ENCODE data around the gene MFAP5.
"Not testable (repeated sequence)": the region's sequence is repeated elsewhere in the genome, so short reads cannot be mapped to it uniquely, and the experiment has no call there.

Gene MFAP5

DNA sequence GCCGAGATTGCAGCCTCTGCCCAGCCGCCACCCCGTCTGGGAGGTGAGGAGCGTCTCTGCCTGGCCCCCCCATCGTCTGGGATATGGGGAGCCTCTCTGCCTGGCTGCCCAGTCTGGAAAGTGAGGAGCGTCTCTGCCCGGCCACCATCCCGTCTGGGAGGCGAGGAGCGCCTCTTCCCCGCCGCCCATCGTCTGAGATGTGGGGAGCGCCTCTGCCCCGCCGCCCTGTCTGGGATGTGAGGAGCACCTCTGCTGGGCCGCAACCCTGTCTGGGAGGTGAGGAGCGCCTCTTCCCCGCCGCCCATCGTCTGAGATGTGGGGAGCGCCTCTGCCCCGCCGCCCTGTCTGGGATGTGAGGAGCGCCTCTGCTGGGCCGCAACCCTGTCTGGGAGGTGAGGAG lies 37.9 kb downstream of the MFAP5 start:
- not testable (repeated sequence) for DNase-seq

DNA sequence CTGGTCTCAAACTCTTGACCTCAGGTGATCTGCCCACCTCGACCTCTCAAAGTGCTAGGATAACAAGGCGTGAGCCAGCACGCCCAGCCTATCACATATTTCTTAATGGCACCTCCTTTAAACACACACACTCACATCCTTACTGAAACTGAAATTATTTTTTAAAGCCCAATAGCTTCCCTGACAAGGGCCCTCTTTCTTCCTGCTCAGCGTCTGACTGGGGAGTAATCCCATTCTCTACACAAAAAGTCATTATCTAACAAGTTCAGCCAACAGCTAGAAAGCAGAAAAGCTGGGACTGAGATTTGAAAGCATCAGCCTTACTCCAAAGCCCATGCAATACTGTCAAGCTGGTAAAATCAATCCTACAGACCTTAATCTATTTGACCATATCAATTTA lies 40.0 kb downstream of the MFAP5 start:
- DNase-seq = no peak

DNA sequence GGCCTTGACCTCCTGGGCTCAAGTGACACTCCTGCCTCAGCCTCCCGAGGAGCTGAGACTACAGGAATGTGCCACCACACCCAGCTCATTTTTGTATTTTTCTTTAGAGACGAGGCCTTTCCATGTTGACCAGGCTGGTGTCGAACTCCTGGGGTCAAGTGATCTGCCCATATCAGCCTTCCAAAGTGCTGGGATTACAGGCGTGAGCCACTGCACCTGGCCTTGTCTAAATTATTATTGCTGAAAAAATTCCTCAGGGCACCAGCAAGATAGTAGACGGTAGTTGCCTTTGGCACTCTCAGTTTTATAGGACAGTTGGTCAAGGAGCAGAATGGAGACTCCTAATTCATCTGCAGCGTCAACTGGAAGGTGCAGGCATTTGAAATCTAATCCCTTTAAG lies 47.4 kb downstream of the MFAP5 start:
- no peak for DNase-seq

DNA sequence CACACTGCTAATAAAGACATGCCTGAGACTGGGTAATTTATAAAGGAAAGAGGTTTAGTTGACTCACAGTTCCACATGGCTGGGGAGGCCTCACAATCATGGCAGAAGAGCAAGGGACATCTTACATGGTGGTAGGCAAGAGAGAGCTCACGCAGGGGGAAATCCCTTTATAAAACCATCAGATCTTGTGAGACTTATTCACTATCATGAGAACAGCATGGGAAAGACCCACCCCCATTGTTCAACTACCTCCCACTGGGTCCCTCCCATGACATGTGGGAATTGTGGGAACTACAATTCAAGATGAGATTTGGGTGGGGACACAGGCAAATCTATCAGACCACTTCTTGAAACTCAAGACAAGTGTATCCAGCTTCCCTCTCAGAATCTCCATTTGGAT lies 48.7 kb downstream of the MFAP5 start:
- not testable (repeated sequence) for DNase-seq

DNA sequence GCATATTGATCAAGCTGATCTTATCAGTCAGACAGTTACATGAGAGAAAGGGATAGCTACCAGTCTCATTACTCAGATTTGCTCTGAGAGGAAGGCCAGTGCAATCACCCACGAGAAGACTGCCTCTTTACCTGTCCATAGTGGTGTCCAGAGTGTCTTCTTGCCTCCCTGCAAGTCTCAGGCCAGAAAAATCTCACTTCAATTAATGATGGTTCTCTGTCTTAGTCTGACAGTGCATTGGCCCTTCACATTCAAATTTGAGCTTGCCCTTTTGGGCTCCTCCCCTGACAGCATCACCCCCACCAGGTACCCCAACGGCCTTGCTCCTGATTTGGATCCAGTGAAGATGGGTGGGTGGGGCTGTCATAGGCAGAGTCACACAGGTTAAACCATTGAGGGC lies 50.0 kb downstream of the MFAP5 start, which contains the start of gene AICDA:
AICDA (minus strand) TSS at position 231 of the 400 bp plus-strand sequence; CDS start at position 139, 92 bp downstream.
- DNase-seq = no peak

DNA sequence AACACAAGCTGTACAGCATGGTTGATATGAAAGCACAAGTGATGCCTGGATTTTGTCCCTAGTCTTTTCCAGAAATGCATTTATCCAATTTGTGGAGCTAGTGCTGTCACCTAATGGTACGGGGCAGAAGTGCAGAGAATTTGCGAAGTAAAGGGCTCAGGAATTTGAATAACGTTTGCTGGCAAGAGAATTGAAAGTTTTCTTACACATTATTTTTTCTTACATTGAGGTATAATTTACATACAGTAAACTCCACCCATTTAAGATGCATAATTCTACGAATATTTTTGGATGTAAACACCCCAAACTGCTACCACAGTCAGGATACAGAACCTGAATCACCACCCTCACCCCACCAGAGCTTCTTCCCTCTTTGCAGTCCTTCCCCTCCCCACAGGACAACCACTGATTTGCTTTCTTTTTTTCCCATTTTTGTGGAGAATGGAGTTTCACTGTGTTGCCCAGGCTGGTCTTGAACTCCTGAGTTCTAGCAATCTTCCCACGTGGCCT lies 53.5 kb downstream of the MFAP5 start:
- DNase-seq = peak; percentile 12

DNA sequence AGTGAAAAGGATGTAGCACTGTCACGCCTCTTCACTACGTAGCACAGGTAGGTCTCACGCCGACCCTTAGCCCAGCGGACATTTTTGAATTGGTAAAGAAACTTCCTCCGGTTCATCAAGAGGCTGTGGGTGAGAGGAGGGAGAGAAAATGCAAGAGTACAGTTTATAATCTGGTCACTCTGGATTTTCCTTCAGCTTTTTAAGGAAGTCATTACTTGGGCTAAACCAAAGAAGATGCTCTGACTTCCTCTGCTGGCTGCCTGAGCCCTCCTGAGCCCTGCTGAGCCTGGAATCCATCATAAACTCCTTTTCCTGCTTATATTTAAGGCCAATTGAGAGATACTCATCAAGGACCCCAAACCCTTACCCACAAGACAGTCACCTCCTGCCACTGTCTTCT lies 55.7 kb downstream of the MFAP5 start:
- DNase-seq = no peak

DNA sequence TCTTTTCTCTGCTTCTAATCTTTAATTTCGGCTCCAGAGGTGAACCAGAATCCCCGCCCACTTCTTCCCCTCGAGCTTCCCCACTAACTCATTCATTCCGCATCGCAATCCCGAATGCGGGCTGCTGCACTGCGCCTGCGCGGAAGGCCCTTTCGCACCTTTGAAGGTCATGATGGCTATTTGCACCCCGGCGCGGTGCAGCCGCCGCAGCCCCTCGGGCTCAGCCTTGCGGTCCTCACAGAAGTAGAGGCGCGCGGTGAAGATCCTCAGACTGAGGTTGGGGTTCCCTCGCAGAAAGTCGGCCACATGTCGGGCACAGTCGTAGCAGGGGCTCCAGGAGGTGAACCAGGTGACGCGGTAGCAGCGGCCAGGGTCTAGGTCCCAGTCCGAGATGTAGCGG lies 57.6 kb downstream of the MFAP5 start:
- DNase-seq = no peak

DNA sequence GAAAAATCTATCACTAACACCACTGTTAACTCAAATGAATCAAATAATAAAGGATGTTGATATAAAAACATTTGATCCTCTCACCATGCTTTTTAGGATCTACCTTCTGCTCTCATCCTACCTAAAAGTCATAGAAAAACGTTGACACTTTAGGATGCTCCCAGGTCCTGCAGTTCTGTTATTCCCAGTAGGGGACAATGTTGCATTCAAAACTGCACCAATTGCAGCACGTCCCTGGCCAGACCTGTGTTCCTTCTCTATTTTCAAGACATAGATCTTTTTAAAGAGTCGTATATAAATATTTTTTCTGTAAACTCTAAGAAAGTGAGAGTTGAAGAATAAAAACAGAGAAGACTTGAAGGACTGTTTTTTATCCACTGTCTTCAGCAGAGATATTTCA lies 58.8 kb downstream of the MFAP5 start:
- DNase-seq = no peak

DNA sequence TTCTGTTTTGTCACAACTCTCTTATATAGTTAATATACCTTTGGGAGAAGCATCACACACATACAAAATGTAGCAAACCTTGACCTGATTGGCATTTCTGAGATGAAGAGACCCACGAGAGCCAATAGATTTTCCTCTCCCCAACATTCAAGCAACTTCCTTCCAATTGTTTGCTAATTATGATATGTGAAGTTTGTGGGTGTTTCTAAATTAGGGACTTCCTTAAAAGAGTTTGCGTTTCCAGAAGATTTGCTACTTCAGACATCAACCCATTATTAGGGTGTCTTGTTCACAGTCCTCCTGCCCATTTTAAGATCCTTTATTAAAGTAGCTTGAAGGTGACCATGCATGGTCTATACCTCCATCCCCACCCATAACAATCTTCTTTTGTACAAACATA lies 59.3 kb downstream of the MFAP5 start:
- DNase-seq = no peak

DNA sequence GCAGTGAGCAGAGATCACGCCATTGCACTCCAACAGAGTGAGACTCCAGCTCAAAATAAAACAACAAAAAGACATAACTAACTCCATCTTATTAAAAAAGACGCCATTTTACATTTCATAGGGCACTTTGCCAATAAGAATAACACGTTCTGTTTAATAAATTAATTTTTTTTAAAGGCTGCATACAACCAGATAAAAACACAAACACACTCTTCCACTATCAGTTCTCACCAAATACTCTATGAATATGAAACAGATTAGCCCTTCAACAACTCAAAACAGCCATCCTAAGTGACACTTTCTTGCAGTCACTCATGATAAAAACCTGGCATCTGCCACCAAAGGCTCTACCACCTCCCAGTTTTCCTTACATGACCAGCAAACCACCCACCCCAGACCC lies 66.1 kb downstream of the MFAP5 start:
- no peak for DNase-seq

All from RPMI8226 (cell line).